Myometrial cell (primary cell): ENCODE measurements around the gene GLYAT. TPM values are rescaled to one million over a fixed set of nuclear protein-coding genes. Genes with fewer than 3 reads are reported as not detected.

Source experiments
- total RNA-seq: library from RNA; depleted of rRNA; stranded (reverse); fragments of >200 nt; gene quantifications from 2 replicates; pipeline ENCODE4 v1.2.3, GENCODE V29; 2015

Gene GLYAT
- total RNA-seq = not detected in 2 replicates

GRCh38 chr11:58731819-58732218 lies at the start of gene GLYAT:
Gene GLYAT, minus strand, starts transcription at chr11:58731943. Its CDS starts 7,447 bp downstream, at chr11:58724496.

Other genes with a start within 250 kb of the GLYAT start
- gene OR5B21, start 223.8 kb downstream of the GLYAT start, total RNA-seq = not detected in 2 replicates
- 11.0 and 15.1 TPM in 2 replicates for gene LPXN, start 156.1 kb downstream of the GLYAT start, total RNA-seq
- gene ZFP91, start 152.9 kb downstream of the GLYAT start, total RNA-seq = 29.7 and 40.9 TPM in 2 replicates
- gene CNTF, start 109.3 kb downstream of the GLYAT start, total RNA-seq = 0.71 TPM in 1 of 2 replicates, not detected in the other
- 0.18 TPM in 1 of 2 replicates, not detected in the other for gene GLYATL2, start 112.8 kb upstream of the GLYAT start, total RNA-seq
- 1.2 TPM in 1 of 2 replicates, not detected in the other for gene GLYATL1, start 207.5 kb upstream of the GLYAT start, total RNA-seq